K562 (cell line): ENCODE data around the gene CLEC3B. TPM values are rescaled to one million over a fixed set of nuclear protein-coding genes. Genes with fewer than 3 reads are reported as not detected.

ENCODE experiments used
- ATF3 ChIP-seq, 2 experiments: fragments of 450-650 bp in 1 of 2; sonication (generic) in 1 of 2; formaldehyde crosslinking in 1 of 2; IDR thresholded peaks in 1 of 2; conservative IDR thresholded peaks in 1 of 2; 2 replicates each; pipeline versions ENCODE4 v1.6.1 to v1.8.1; 2016 to 2023; ENCODE audit warnings: mild to moderate bottlenecking in 2 of 2, moderate library complexity in 2 of 2, inconsistent platforms in 1 of 2, missing genetic modification reagents in 1 of 2
- BACH1 ChIP-seq: fragments of 200-800 bp; sonication (Bioruptor generic); IDR thresholded peaks from 2 replicates; pipeline ENCODE4 v1.6.1; 2016; ENCODE audit warnings: missing genetic modification characterization, missing compliant biosample characterization
- E2F4 ChIP-seq: sonication (generic); formaldehyde crosslinking; IDR thresholded peaks from 2 replicates; pipeline ENCODE4 v1.8.0; 2022; ENCODE audit warnings: mild to moderate bottlenecking, low read depth, missing genetic modification reagents
- FOXA1 ChIP-seq: fragments of 450-650 bp; IDR thresholded peaks from 2 replicates; pipeline ENCODE4 v1.6.1; 2016; ENCODE audit warnings: mild to moderate bottlenecking, borderline replicate concordance
- HOMEZ ChIP-seq: fragments of 250-450 bp; sonication (Bioruptor Pico); IDR thresholded peaks from 2 replicates; pipeline ENCODE4 v1.4.0; 2020; ENCODE audit warnings: mild to moderate bottlenecking, moderate library complexity
- ID3 ChIP-seq, 2 experiments: fragments of 250-450 bp in 1 of 2; fragments of 450-650 bp in 1 of 2; sonication (Bioruptor Pico) in 1 of 2; IDR thresholded peaks; 2 replicates each; pipeline versions ENCODE4 v1.6.1 to v1.8.0; 2016 to 2021; ENCODE audit warnings: mild to moderate bottlenecking in 2 of 2, moderate library complexity in 2 of 2, missing compliant biosample characterization in 1 of 2, missing genetic modification characterization in 1 of 2
- LCOR ChIP-seq: sonication (generic); formaldehyde crosslinking; IDR thresholded peaks from 2 replicates; pipeline ENCODE4 v1.8.0; 2022; ENCODE audit warnings: mild to moderate bottlenecking, missing genetic modification reagents
- MCM7 ChIP-seq, 2 experiments: fragments of 450-650 bp; IDR thresholded peaks; 2 replicates each; pipeline ENCODE4 v1.6.1; 2016 to 2018
- MYNN ChIP-seq, 2 experiments: sonication (generic); formaldehyde crosslinking in 1 of 2; IDR thresholded peaks; 2 replicates each; pipeline versions ENCODE4 v1.5.0 to v1.6.1; 2016 to 2020; ENCODE audit warnings: antibody characterized with exemption in 1 of 2, missing genetic modification reagents in 1 of 2
- RBM14 ChIP-seq: fragments of 200-400 bp; formaldehyde crosslinking; IDR thresholded peaks from 2 replicates; pipeline ENCODE4 v1.6.1; 2018; ENCODE audit warnings: low read depth, mild to moderate bottlenecking, low read length, moderate library complexity, borderline replicate concordance; ENCODE audit not compliant: insufficient read depth
- RNF219 ChIP-seq: fragments of 250-450 bp; sonication (Bioruptor Pico); IDR thresholded peaks from 2 replicates; pipeline ENCODE4 v1.5.0; 2022; ENCODE audit warnings: mild to moderate bottlenecking
- SPI1 ChIP-seq: IDR thresholded peaks from 2 replicates; pipeline ENCODE4 v1.6.1; 2011; ENCODE audit warnings: low read depth, low read length, control low read depth, borderline replicate concordance
- TCFL5 ChIP-seq: fragments of 250-450 bp; sonication (Bioruptor Pico); conservative IDR thresholded peaks from 2 replicates; pipeline ENCODE4 v1.6.1; 2021; ENCODE audit warnings: mild to moderate bottlenecking, moderate library complexity, matching md5 sums
- THRA ChIP-seq: fragments of 450-650 bp; IDR thresholded peaks from 2 replicates; pipeline ENCODE4 v1.6.1; 2017; ENCODE audit warnings: mild to moderate bottlenecking, moderate library complexity
- ZNF395 ChIP-seq: fragments of 200-800 bp; sonication (Bioruptor generic); IDR thresholded peaks from 2 replicates; pipeline ENCODE4 v1.6.1; 2017; ENCODE audit warnings: missing genetic modification characterization, missing compliant biosample characterization
- ZNF583 ChIP-seq: fragments of 250-450 bp; sonication (Bioruptor Pico); IDR thresholded peaks from 2 replicates; pipeline ENCODE4 v1.4.0; 2020
- polyA plus RNA-seq, 8 experiments: library from polyadenylated mRNA; depleted of rRNA in 4 of 8; stranded (reverse) in 5 of 8; unstranded in 3 of 8; fragments of >200 nt; fragmentation: Nextera tagmentation in 2 of 8; fragmentation: Illumina TruSeq in 1 of 8; extraction: Ambion mirVana in 2 of 8; extraction: Trizol in 1 of 8; gene quantifications; 2 replicates each; pipeline versions ENCODE4 v1.2.1 to v1.2.3, GENCODE V29; 2011 to 2014; ENCODE audit warnings: inconsistent platforms in 1 of 8, missing spikeins in 1 of 8
- total RNA-seq, 7 experiments: library from RNA; depleted of rRNA in 6 of 7; stranded (reverse); fragments of >200 nt in 6 of 7; fragmentation: Illumina TruSeq in 2 of 7; extraction: Trizol in 2 of 7; gene quantifications; 2 replicates each; pipeline versions ENCODE4 v1.2.1 to v1.2.3, GENCODE V29; 2011 to 2021; ENCODE audit warnings: low replicate concordance in 1 of 7

Gene CLEC3B
- total and polyA plus RNA-seq, 9 of the 15 experiments (the other 6 are each of a cell fraction or from before 2014, with no cell fraction given), result not detected

- TF ChIP-seq RNF219, result peak; percentile 84
- TF ChIP-seq BACH1 (tag), result peak; percentile 95
- no peak for TF ChIP-seq THRA
- TF ChIP-seq HOMEZ, result peak; percentile 91
- no peak for TF ChIP-seq MYNN (IDR thresholded peaks at IDR 0.05)
- TF ChIP-seq MYNN (CRISPR knock-in tag; IDR thresholded peaks at IDR 0.05), result no peak
- no peak for TF ChIP-seq FOXA1
- no peak for TF ChIP-seq E2F4 (CRISPR knock-in tag)
- no peak for TF ChIP-seq SPI1
- peak; percentile 84; the same call in 1 of the 2 replicates for TF ChIP-seq ID3 (CRISPR knock-in tag; IDR thresholded peaks at IDR 0.05)
- peak; percentile 99 for TF ChIP-seq ID3 (tag; IDR thresholded peaks at IDR 0.05)
- peak; percentile 99 for TF ChIP-seq ZNF395 (CRISPR knock-in tag)
- no peak for TF ChIP-seq MCM7 (IDR thresholded peaks at IDR 0.05)
- no peak for TF ChIP-seq LCOR (CRISPR knock-in tag)
- TF ChIP-seq ATF3 (IDR thresholded peaks at IDR 0.05), result 0 out of 2 replicates have a peak, but pooled peaks have one; percentile 1
- TF ChIP-seq ATF3 (CRISPR knock-in tag; conservative IDR thresholded peaks at IDR 0.05), result no peak
- no peak for TF ChIP-seq RBM14
- TF ChIP-seq TCFL5, result peak; percentile 86
- TF ChIP-seq ZNF583, result peak; percentile 98
Measured at GRCh38 chr3:45054196-45054857, 28.2 kb downstream of the CLEC3B start (continued).
